Measurements from ENCODE around the gene TMEM132C.

Gene TMEM132C

DNA sequence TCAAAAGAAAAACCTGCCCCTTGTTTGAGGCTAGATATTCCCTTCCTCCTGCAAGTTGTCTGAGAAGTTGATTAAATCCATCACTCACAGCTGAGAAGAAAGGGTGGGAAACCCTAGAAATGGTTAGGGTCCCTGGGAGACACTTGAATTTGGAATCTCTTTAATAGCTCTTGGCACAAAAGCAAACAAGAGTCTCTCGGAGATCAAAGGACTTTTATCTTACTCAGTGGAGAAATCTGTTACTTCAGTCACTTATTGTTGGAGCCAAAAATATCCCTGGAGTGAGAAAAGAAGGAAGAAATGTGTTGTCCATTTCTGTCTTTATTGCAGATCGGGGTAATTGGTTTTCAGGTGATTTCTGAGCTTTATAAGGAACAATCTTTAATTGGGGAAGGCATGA is 47.0 kb downstream of the TMEM132C start:
- no peaks in the 10 kb centered on the region for H3K36me3 ChIP-seq (ENCODE audit: control insufficient read depth in 2 of 2, insufficient read depth in 1 of 2, low read length in 2 of 2)
- no peaks in the 10 kb centered on the region for H3K4me1 ChIP-seq (ENCODE audit: control insufficient read depth, insufficient read depth, low read length)
- no peak for TF ChIP-seq KLF1 (tag by site-specific recombination; IDR thresholded peaks at IDR 0.05)
- no peak for TF ChIP-seq ZNF19 (tag by site-specific recombination; IDR thresholded peaks at IDR 0.05; ENCODE audit: low read depth)
- TF ChIP-seq KLF7 (tag by site-specific recombination; IDR thresholded peaks at IDR 0.05; ENCODE audit: borderline replicate concordance), result no peak
- TF ChIP-seq SP7 (tag by site-specific recombination; IDR thresholded peaks at IDR 0.05), result no peak
- TF ChIP-seq PRDM1 (tag by site-specific recombination; IDR thresholded peaks at IDR 0.05), result no peak
- TF ChIP-seq ZNF76 (tag by site-specific recombination; IDR thresholded peaks at IDR 0.05; ENCODE audit: borderline replicate concordance, low read depth), result no peak
- no peak for TF ChIP-seq ZNF239 (tag by site-specific recombination; IDR thresholded peaks at IDR 0.05)
- TF ChIP-seq, protein P1, sequence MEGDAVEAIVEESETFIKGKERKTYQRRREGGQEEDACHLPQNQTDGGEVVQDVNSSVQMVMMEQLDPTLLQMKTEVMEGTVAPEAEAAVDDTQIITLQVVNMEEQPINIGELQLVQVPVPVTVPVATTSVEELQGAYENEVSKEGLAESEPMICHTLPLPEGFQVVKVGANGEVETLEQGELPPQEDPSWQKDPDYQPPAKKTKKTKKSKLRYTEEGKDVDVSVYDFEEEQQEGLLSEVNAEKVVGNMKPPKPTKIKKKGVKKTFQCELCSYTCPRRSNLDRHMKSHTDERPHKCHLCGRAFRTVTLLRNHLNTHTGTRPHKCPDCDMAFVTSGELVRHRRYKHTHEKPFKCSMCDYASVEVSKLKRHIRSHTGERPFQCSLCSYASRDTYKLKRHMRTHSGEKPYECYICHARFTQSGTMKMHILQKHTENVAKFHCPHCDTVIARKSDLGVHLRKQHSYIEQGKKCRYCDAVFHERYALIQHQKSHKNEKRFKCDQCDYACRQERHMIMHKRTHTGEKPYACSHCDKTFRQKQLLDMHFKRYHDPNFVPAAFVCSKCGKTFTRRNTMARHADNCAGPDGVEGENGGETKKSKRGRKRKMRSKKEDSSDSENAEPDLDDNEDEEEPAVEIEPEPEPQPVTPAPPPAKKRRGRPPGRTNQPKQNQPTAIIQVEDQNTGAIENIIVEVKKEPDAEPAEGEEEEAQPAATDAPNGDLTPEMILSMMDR (tag by site-specific recombination; IDR thresholded peaks at IDR 0.05), result no peak
- no peak for TF ChIP-seq ZNF785 (tag by site-specific recombination; IDR thresholded peaks at IDR 0.05)
- TF ChIP-seq, protein P2, sequence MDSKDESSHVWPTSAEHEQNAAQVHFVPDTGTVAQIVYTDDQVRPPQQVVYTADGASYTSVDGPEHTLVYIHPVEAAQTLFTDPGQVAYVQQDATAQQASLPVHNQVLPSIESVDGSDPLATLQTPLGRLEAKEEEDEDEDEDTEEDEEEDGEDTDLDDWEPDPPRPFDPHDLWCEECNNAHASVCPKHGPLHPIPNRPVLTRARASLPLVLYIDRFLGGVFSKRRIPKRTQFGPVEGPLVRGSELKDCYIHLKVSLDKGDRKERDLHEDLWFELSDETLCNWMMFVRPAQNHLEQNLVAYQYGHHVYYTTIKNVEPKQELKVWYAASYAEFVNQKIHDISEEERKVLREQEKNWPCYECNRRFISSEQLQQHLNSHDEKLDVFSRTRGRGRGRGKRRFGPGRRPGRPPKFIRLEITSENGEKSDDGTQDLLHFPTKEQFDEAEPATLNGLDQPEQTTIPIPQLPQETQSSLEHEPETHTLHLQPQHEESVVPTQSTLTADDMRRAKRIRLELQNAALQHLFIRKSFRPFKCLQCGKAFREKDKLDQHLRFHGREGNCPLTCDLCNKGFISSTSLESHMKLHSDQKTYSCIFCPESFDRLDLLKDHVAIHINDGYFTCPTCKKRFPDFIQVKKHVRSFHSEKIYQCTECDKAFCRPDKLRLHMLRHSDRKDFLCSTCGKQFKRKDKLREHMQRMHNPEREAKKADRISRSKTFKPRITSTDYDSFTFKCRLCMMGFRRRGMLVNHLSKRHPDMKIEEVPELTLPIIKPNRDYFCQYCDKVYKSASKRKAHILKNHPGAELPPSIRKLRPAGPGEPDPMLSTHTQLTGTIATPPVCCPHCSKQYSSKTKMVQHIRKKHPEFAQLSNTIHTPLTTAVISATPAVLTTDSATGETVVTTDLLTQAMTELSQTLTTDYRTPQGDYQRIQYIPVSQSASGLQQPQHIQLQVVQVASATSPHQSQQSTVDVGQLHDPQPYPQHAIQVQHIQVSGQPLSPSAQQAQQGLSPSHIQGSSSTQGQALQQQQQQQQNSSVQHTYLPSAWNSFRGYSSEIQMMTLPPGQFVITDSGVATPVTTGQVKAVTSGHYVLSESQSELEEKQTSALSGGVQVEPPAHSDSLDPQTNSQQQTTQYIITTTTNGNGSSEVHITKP (tag by site-specific recombination; IDR thresholded peaks at IDR 0.05), result no peak
- TF ChIP-seq HOXD13 (CRISPR knock-in tag; IDR thresholded peaks at IDR 0.05; ENCODE audit: borderline replicate concordance), result no peak
- H3K9me3 ChIP-seq (ENCODE audit: control insufficient read depth, insufficient read depth, low read depth, low read length), result no peaks in the 10 kb centered on the region
- H3K4me3 ChIP-seq (ENCODE audit: low read depth, low read length), result no peak overlapping the region
- CTCF ChIA-PET, result interaction anchor here (0.6 kb wide), 1 partner anchor 133 kb away, joined by 3 read pairs; no protein-coding TSS in a partner anchor
- H3K27ac ChIP-seq (ENCODE audit: extremely low read depth, low read depth, low read length), result no peak overlapping the region
- POLR2A ChIA-PET, result no interaction called here

DNA sequence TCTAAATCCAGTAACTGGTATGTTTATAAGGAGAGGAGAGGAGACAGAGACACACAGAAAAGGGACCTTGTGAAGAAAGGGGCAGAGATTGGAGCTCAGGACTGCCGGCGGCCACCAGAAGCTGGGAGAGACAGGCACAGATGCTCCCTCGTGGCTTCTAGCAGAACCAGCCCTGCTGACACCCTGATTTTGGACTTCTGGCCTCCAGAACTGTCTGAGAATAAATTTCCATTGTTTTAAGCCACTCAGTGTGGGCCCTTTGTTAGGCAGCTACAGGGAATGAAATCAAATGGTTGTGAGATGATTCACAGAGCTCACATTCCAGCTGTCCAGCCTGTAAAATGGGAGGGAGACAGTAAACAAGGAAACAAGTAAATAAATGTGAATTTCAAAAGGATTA is 47.6 kb downstream of the TMEM132C start:
- CTCF ChIA-PET, result no interaction called here

More for the DNA sequence above, 47.6 kb downstream of the TMEM132C start:
- H3K4me3 ChIP-seq (ENCODE audit: low read depth, low read length), result no peak overlapping the region
- H3K27ac ChIP-seq (ENCODE audit: extremely low read depth, low read depth, low read length), result no peak overlapping the region
- H3K4me1 ChIP-seq (ENCODE audit: control insufficient read depth, insufficient read depth, low read length), result no peaks in the 10 kb centered on the region
- H3K9me3 ChIP-seq (ENCODE audit: control insufficient read depth, insufficient read depth, low read depth, low read length), result no peaks in the 10 kb centered on the region
- H3K36me3 ChIP-seq (ENCODE audit: control insufficient read depth in 2 of 2, insufficient read depth in 1 of 2, low read length in 2 of 2), result no peaks in the 10 kb centered on the region
- no peak for TF ChIP-seq OSR2 (tag by site-specific recombination; IDR thresholded peaks at IDR 0.05)
- TF ChIP-seq, protein P3, sequence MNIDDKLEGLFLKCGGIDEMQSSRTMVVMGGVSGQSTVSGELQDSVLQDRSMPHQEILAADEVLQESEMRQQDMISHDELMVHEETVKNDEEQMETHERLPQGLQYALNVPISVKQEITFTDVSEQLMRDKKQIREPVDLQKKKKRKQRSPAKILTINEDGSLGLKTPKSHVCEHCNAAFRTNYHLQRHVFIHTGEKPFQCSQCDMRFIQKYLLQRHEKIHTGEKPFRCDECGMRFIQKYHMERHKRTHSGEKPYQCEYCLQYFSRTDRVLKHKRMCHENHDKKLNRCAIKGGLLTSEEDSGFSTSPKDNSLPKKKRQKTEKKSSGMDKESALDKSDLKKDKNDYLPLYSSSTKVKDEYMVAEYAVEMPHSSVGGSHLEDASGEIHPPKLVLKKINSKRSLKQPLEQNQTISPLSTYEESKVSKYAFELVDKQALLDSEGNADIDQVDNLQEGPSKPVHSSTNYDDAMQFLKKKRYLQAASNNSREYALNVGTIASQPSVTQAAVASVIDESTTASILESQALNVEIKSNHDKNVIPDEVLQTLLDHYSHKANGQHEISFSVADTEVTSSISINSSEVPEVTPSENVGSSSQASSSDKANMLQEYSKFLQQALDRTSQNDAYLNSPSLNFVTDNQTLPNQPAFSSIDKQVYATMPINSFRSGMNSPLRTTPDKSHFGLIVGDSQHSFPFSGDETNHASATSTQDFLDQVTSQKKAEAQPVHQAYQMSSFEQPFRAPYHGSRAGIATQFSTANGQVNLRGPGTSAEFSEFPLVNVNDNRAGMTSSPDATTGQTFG (tag by site-specific recombination; IDR thresholded peaks at IDR 0.05; ENCODE audit: borderline replicate concordance), result no peak
- no peak for TF ChIP-seq ZNF501 (tag by site-specific recombination; IDR thresholded peaks at IDR 0.05)
- TF ChIP-seq ZNF544 (tag by site-specific recombination; IDR thresholded peaks at IDR 0.05), result no peak
- no peak for TF ChIP-seq SCRT2 (tag by site-specific recombination; IDR thresholded peaks at IDR 0.05)
- TF ChIP-seq EGR2 (tag by site-specific recombination; IDR thresholded peaks at IDR 0.05; ENCODE audit: low read depth), result no peak
- no peak for TF ChIP-seq KLF10 (tag by site-specific recombination; IDR thresholded peaks at IDR 0.05)
- TF ChIP-seq WT1 (tag by site-specific recombination; IDR thresholded peaks at IDR 0.05), result no peak
- no peak for TF ChIP-seq GLI2 (tag by site-specific recombination; IDR thresholded peaks at IDR 0.05; ENCODE audit: borderline replicate concordance, low read depth)
- TF ChIP-seq, protein P4, sequence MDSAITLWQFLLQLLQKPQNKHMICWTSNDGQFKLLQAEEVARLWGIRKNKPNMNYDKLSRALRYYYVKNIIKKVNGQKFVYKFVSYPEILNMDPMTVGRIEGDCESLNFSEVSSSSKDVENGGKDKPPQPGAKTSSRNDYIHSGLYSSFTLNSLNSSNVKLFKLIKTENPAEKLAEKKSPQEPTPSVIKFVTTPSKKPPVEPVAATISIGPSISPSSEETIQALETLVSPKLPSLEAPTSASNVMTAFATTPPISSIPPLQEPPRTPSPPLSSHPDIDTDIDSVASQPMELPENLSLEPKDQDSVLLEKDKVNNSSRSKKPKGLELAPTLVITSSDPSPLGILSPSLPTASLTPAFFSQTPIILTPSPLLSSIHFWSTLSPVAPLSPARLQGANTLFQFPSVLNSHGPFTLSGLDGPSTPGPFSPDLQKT (IDR thresholded peaks at IDR 0.05; ENCODE audit: borderline replicate concordance, low read depth, low read length), result no peak
- TF ChIP-seq, protein P1 (tag by site-specific recombination; IDR thresholded peaks at IDR 0.05), result no peak
- TF ChIP-seq GLIS2 (tag by site-specific recombination; IDR thresholded peaks at IDR 0.05), result no peak
- no peak for TF ChIP-seq SP7 (tag by site-specific recombination; IDR thresholded peaks at IDR 0.05)
- no peak for TF ChIP-seq ZNF341 (tag by site-specific recombination; IDR thresholded peaks at IDR 0.05; ENCODE audit: low read depth)
- TF ChIP-seq RBAK (tag by site-specific recombination; IDR thresholded peaks at IDR 0.05), result no peak
- POLR2A ChIA-PET, result no interaction called here

All from HEK293 (cell line).